Non-pigmented ciliary epithelial cell (primary cell): Measurements from ENCODE around the gene SQSTM1.

ENCODE experiments used
- DNase-seq: peaks from one replicate; pipeline ENCODE4 v3.0.0-alpha.2; 2010; ENCODE audit warnings: low read depth

Gene SQSTM1

DNA sequence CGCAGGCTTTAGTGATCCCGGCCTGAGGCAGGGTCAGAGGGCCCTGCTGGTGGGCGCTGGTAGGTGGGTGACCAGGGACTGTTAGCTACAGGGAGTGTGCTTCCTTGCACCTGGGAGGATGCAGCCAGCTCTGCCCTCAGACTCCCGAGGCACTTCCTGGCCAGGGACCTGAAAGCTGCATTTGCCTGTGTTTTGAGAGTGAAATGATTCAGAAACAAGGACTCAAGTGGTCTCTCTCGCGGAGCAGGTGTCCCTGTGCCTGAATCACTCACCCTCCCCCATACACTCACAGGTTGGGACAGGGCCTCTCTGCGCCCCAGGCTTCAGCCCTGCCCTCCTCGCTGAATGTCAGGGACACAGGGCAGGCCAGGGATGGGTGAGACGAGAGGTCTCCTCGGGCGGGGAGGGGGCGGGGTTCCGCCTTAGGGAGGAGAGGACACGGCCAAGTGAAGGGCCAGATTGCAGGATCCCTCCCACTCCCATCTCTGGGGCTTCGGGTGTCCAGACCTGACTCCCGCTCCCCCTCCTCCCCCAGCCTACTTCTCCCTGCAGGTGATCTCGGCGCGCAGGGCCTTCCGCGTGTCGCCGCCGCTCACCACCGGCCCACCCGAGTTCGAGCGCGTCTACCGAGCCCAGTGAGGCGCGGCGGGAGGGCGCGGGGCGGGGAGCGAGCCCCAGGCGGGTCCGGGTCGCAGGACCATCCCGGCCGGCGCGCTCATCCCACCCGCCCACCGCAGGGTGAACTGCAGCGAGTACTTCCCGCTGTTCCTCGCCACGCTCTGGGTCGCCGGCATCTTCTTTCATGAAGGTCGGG is 25.4 kb upstream of the SQSTM1 start:
- DNase-seq = no peak

DNA sequence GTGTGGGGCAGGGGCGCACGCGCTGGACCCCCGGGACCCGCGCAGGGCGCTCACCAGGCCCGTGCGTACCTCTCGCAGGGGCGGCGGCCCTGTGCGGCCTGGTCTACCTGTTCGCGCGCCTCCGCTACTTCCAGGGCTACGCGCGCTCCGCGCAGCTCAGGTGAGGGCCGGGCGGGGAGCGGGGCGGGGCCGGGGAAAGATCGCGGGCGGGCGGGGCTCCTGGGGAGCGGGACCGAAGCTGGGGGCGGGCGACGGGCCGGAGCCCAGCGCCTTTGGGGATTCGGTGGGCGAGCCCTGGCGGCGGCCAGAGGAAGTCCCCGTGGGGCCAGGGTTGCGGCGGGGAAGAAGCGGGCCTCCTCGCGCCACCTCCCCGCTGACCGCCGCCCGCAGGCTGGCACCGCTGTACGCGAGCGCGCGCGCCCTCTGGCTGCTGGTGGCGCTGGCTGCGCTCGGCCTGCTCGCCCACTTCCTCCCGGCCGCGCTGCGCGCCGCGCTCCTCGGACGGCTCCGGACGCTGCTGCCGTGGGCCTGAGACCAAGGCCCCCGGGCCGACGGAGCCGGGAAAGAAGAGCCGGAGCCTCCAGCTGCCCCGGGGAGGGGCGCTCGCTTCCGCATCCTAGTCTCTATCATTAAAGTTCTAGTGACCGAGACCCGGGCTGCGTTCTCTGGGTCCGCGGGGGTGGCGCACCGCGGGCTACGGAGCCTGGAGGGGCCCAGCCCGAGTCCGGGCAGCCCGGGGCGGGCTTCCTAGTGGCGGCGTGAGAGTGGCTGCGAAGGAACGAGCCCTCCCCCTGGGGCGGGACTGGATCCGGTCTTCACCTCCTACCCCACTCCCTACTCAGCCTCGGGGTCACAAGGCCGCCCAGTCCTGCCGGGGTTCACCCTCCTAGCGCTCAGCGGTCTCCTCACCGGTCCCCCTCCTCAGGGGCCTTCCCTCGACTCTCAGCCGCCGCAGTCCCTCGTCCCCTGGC is 24.6 kb upstream of the SQSTM1 start:
- DNase-seq = no peak

DNA sequence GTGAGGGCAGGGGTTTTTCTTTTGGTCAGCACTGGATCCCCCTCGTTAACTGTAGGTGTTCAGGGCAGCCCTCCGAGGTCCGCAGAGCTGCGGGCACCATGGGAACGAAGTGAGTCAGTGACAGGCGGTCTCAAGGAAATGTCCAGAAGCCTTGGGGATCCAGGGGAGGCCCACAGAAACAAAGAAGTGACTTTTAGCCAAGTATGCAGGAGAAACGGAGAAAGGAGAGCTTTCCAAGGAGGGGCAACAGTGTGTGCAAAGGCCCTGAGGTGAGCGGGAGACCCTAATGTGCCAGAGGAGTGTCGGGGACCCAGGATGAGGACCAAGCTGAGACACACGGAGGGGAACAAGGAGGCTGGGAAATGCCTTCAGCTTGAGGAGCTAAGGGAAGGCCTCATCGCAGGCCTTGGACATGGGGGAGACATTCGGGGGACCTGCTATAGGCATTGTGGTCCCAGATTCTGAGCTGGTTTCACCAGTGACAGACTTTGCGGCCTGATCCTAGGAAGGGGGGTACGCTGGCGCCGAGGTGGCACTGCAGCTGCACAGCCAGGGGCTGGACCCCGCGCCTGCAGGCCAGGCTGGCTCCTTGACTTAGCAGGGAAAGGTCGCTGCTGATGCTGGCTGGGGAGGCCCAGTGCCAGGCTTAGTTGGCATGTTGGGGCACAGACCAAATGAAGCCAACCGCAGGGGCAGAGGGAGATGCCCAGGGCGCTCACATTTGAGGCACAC is 23.7 kb upstream of the SQSTM1 start:
- no peak for DNase-seq

DNA sequence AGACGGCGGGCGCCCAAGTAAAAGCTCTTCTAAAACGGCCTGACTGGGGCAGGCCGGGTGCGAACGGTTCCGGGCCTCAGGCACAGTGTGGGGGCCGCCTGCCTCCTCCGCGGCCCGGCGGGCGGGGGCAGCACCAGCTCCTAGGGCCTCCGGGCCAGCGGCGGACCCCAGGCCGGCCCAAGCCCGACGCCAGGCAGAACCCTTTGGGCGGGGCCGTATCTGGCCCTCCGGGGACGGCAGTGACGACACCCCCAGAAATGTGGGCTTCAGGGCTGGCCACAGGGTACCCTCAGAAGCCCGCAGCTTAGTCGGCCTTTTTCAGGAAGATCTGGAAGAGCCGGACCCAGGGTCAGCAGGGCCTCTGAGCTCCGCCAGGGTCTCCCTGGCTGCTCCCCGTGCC is 23.0 kb upstream of the SQSTM1 start:
- DNase-seq = no peak

DNA sequence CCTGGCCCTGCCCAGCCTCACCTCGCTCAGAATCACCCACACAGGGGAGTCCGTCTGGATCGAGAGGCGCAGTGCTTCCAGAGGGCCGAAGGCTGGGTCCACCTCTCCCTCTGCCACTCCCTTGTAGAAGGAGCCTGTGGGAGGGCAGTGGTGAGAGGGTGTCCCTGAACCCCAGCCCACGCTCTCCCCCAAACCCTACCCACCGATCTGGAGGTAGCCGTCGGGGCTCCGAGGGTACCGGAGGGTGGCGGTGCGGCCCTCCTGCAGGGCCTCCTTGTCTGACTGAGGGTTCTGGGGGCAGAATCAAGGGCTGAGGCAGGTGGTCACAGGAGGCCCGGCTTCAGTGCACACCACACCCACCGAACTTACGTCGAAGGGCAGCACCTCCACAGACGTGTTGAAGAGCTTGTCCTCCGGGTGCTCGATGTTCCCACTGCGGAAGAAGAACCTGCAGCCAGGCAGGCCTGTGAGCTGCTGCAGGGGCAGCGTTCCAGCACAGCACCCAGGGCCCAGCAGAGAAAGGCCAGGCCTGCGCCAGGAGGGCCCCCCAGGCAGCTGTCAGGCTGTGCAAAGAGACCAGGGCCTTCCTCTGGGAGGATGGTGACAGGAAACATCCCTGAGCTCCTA is 22.4 kb upstream of the SQSTM1 start:
- no peak for DNase-seq

DNA sequence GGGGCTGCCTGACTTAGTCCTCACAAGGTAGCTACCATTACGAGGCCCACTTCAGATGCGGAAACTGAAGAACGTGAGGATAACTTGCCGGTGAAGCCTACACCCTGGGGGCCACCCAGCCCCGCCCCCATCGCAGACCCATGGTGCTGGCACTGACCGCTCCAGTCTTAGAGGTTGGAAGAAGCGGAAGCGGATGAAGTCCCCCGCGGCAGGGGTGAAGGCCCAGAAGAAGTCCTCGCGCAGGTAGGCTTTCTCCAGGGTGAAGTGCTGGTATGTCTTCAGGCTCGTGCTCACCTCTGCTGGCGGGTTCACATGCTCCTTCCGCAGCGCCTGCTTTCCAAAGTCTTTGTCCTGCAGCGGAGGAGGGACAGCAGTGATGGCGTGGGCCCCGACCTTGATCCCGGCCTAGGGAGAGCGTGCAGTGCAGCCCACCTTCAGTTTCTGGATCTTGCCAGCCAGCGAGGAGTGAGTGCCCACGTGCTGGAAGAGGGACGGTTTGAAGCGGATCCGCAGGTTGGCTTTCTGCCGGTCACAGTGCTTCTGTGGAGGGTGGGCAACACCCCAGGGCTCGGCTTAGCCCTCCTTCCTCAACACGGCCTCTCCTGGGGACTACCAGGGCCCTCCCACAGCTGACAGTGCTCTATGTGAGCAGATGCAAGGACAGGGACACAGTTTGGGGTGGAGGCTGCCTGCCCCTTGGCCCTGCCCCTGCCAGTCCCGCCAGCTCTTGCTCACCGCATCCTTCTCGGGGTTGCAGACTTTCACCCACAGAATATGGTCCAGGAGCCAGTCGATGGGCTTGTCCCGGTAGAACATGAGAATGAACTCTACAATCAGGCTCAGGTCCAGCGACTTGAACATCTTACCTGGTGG is 21.7 kb upstream of the SQSTM1 start:
- DNase-seq = no peak

DNA sequence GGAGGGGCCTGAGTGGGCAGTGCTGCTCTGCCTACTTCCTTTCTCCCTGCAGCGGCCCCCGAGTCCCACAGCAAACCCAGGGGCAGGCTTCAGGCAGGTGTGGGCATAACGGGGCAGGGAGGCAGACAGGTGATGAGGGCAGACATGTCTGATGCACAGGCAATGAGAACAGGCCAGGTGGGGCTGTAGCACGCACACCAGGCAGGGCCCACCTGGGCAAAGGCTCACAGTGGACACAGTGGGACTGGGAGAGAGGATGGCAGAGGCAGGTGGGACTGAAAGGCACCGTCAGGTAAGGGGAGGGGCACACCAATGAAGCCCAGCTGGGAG is 21.1 kb upstream of the SQSTM1 start:
- DNase-seq = no peak

DNA sequence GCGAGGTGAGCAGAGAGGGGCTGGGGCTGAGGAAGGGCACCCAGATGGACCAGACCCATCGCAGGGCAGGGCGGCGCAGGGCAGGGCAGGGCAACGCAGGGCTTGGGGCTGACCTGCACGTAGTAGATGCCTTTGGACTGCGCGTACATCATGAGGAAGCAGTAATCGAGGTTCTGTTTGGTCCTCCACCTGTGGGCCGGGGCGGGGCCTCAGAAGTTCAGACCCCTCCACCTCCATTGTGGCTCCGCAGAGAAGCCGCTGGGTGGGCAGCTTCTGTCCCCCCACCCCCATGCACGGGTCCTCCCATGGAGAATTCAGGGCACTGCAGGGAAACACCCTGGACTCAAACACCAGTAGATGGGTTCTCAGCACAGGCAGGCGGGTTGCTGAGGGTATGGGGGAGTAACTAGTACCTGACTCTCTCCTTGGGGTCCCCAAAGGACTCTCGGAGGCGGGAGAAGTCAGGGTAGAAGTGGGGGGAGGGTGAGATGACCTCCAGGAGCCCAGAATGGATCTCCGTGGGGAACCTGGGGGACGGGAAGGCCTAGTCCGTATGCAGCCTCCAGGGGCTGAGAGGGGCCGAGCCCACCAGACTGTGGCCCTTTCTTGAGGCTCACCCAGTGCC is 20.5 kb upstream of the SQSTM1 start:
- DNase-seq = no peak

DNA sequence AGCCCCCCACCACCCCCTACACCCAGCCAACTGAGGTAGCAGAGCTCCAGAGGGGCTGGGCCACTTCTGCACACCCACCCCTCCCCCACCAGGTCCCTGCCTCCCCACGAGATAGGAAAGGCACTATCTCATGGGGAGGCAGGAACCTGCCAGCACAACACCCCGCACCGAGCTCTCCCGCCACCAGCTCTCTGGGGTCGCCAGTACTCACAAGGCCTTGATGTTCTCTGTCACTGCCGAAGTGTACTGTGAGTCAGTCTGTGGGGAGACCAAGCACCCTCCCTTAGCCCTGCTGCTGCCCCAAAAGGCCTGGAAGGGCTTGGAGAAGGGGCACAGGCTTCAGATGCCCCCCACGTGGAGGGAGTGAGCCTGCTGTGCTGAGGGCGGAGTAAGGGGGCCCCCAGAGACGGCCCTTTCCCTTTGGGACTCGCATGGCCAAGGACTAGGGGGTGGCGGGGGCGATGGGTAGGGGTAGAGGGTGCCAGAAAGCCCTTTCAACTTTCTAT is 20.0 kb upstream of the SQSTM1 start:
- no peak for DNase-seq

DNA sequence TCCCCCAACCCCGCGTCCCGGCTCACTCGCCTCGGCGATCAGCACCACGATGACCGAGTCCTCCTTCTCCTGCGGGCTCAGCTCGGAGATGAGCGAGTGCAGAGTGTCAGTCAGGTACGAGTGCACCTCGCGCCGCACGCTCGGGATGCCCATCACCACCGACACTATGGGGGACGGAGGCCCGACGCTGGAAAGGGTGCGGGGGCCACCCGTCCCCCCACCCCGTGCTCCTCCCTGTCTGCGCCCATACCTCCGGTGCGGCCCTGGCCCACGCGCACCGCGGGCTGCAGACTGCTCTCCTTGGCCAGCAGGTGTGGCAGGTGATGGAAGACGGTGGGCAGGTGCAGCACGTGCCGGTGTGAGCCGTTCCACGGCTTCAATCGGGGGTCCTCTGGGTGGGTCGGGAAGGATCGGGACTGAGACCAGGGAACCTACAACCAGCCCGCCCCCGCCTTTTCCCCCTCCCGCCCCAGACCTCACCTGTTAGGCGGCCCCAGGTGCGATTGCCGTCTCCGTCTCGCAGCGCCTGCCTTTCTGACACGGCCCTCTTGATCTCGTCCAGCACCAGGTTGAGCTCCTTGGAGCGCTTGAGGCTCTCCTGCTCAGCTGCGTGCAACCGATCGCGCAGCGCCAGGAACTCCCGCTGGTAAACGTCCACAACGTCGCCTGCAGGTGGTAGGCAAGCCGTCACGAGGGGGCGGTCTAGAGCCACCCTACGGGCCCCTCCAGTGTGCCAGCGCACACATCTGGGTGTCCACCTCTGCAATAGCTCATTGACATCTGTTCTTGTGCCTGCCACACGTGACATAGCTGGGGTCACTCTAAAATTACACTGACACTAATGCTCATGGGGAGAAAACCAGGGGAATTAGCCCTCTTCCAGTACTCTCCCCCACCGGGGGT is 19.1 kb upstream of the SQSTM1 start:
- no peak for DNase-seq

DNA sequence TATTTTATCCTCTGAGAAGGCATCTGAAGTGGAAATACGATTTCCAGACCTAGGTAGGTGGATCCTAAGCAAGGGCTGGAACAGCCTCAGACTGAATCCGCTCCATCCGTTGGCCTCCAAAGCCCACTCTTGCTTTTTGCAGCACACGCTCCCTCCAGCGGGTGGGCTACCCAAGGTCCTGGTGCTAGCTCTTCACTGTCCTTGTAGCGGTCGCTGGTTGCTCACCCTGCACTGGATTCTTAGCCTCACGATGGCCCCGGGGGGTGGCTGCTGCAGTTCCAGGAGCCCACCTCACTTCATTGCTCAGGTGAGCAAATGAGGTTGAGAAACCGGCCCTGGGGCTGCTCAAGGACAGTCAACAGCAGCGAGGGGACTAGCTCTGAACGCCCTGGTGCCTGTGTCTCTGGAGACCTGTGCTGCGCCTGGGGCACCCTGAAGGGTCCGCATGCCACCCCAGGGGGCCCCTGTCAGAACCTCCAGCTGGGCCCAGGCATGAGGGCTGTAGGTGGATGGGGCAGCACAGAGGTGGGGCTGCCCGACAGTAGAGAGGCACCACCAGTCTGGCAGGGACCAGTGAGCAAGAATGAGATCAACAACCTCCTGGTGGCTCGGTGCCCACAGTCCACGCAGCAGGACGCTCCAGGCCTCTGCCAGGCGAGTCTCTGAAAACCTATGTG is 18.4 kb upstream of the SQSTM1 start:
- no peak for DNase-seq

DNA sequence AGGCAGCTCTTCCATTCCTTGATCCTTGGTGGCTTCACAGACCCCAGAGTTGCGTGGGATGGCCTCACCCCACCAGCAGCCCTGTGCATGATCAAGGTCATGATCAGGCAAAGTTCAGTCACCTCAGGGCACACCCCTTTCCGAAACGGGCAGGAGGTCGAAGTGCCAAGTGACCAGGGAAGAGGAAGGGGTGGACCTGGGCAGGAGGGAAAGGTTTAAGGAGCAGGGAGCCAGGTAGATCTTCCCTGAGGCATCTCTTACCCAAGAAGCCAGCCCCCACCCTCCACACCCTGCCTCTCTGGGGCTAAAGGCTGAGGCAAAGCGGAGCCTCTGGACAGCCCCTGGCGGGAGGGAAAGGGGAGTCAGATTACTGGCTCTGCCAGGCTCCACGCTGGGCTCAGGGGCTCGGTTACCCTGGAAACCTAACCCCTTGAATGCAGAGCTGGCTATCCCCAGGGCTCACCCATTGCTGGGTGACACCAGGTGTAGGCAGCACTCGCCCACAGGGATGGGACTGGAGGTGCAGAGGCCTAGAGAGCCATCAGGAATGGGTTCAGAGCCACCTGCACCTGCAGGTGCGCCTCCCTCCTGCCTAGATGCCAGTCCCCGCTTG is 17.6 kb upstream of the SQSTM1 start:
- no peak for DNase-seq

DNA sequence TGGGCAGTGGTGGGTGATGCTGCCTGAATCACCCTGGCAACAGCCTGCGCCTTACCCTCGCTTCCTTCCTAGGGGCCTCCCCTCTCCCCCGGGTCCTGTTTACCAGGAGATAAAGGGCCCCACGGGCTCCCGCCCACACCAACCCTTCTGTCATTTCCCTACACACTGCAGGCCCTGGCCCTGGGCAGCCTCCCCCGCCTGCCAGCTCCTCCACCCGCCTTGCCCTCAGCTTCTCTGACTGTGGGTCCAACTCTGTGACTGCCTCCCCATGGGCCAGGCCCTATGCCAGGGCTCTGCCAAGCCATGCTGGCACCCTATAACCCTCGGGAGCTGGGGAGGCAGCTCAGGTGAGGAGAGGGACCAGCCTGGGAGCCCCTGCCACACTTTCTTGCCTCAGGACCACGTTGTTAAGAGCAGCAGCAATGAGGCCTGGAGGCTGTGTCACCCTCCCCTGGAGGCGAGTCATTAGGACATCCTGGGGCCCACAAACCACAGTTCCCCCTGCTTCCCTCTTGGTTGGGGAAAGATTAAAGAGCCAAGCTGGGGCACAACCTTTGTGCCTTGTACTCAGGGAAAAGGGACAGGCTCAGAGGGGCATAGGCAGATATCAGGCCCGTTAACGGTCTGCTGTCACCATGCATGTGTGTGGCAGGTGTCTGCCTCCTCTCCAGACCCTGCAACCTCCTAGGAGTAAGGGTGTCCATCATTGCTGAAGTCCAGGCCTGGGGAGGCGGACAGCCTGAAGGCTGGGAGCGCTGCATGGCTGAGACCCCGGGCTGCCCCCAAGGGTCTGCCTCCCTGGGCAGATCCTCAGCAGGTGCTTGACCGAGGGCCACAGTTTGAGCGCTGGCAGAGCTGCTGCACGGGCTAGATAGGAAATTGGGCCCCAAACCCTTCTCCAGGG is 16.8 kb upstream of the SQSTM1 start:
- DNase-seq = no peak

DNA sequence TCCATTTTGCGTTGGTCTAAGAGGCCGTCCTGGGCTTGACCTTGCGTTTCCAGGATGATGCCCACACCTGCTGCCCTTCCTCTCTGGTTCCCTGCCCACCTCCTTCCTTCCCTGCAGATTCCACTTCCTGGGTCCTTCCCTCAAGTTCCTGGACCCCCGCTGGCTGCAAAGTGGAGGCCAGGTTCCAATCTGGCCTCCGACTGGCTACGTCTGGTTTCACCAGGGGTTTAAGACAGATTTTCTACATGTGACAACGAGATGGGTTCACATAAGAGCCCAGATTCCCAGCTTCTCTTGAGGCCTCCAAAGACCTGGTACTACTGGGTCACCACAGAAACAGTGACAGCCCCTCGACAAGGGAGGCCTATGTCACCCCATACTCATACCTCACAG is 16.2 kb upstream of the SQSTM1 start:
- no peak for DNase-seq

DNA sequence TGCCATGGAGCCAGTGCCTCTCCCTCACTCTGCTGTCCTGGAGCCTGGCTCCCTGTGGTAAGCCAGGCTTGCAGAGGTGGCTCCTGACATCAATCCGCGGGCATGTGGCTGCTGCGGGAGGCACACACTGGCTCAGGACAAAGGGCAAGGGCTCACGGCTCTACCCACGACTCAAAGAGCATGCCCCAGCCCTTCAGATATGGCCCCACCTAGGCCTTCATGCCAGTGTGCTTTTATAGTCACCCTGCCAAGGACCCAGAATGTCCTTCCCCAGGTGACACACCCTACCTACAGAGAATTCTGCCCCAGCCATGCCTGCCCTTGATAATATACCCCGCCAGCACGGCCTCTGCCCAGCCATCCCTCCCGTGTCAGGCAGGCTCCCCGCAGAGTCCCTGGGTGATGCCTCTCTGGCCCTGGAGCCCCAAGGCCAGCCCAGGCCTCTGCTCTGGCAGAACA is 15.6 kb upstream of the SQSTM1 start:
- no peak for DNase-seq

DNA sequence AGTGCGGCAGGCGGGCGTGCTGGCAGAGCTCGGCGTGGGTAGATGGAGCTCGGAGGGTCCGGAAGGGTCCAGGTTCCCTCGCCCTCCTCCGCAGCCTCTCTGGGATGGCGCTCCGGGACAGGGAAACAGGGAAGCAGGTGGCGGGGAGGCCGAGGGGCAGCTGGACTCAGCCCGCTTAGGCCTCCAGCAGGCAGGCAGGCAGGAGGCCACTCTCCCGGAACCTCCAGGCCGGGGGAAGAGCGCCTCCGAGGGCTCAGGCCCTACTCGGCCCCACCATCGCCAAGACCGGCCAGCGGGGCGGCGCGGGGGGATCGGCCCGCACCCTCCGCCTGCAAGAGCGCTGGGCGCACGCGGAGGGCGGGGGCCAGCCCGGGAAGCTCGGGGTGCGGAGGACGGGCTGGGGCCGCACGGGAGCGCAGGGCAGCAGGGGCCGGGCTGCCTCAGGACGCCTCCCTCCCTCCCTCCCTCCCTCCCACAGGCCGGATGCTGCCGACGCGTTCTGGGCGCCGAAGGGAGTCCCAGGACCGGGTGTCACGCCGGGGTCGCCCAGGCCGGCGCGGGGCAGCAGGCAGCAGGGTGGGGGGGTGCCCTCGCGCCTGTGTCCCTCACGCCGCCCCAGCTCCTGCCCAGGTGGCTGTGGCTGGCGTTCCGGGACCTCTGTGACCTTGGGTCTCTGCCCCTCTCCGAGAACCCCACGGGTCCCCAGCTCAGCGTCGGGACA is 15.0 kb upstream of the SQSTM1 start:
- no peak for DNase-seq
